Measurements from ENCODE around the gene UBC.
A peak's percentile ranks its signal among the peaks of the same experiment; 100 is the strongest.

DNA sequence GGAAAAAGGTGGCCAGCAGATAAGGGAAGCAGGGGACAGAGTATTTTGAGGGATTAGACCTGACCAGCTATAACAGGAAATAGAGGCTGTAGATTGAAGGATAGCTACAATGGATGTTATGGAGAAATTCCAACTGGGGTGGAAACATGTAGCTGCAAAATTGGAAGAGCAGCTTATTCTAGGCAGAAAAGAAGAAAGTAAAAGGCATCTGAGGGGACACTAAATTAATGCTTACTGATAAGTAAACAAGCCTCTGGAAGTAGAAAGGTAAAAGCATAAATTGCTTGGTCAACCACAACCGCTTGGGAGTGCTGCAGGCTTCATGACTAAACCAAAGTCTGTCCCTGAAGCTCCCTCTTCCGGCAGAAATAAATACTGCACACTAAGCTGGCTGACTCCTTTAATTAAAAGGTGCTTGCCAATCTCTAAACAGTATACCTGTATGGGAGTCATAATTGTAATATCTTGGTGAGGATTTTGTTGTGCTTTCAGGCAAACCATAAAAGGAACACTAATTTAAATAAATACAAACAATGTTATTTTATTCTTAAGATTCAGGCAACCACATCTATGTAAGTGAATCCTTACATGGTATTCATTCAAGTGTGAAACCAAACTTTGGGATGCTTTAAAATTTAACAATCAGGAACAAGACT, 7.7 kb downstream of the UBC start:
- TF ChIP-seq, protein P1, sequence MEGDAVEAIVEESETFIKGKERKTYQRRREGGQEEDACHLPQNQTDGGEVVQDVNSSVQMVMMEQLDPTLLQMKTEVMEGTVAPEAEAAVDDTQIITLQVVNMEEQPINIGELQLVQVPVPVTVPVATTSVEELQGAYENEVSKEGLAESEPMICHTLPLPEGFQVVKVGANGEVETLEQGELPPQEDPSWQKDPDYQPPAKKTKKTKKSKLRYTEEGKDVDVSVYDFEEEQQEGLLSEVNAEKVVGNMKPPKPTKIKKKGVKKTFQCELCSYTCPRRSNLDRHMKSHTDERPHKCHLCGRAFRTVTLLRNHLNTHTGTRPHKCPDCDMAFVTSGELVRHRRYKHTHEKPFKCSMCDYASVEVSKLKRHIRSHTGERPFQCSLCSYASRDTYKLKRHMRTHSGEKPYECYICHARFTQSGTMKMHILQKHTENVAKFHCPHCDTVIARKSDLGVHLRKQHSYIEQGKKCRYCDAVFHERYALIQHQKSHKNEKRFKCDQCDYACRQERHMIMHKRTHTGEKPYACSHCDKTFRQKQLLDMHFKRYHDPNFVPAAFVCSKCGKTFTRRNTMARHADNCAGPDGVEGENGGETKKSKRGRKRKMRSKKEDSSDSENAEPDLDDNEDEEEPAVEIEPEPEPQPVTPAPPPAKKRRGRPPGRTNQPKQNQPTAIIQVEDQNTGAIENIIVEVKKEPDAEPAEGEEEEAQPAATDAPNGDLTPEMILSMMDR (IDR thresholded peaks at IDR 0.05; ENCODE audit: poor library complexity): peak; percentile 99
- no peak for TF ChIP-seq EZH2phosphoT487 (IDR thresholded peaks at IDR 0.05; ENCODE audit: low read depth, severe bottlenecking, unreplicated experiment)

All from hepatocyte (in vitro differentiated cells).